Measurements from ENCODE around the gene PSMB10. TPM values are rescaled to one million over a fixed set of nuclear protein-coding genes. Genes with fewer than 3 reads are reported as not detected.

The PSMB10 gene
- total and polyA plus RNA-seq, 2 of the 8 experiments (the other 6 are each of a cell fraction or from before 2014, with no cell fraction given) = 32.1 to 61.9 TPM

- Histone ChIP-seq H2AFZ (ENCODE audit: low read length) (no peak overlapping the region), H3K23me2 (ENCODE audit: low read depth, low read length) (no peaks in the 10 kb centered on the region), H3K27ac (ENCODE audit: low read depth, low read length) (no peak overlapping the region), H3K9ac (replicated peaks in 1 of 4; ENCODE audit: extremely low read depth in 1 of 4, low read depth in 3 of 4, low read length in 3 of 4) (no peak overlapping the region), H2BK20ac (ENCODE audit: low read length) (no peak overlapping the region), H3K4me1 (replicated peaks in 1 of 4; ENCODE audit: control insufficient read depth in 3 of 4, insufficient read depth in 4 of 4, low read length in 3 of 4) (peaks cover 0 to 8% (median 4%) of the 10 kb centered on the region in 4 experiments; a peak in 5 of 7 replicates), H2BK15ac (ENCODE audit: low read length) (no peak overlapping the region), H2BK5ac (ENCODE audit: low read depth, low read length) (no peak overlapping the region), H3K14ac (ENCODE audit: insufficient read length) (no peak overlapping the region), H3K23ac (ENCODE audit: insufficient read length) (no peak overlapping the region), H2BK120ac (replicated peaks; ENCODE audit: low read depth, low read length) (no peak overlapping the region), H3K79me1 (ENCODE audit: low read depth, low read length) (peaks cover 1% of the 10 kb centered on the region), H4K8ac (ENCODE audit: extremely low read depth, insufficient read depth, low read length) (no peak overlapping the region), H3K4me2 (ENCODE audit: insufficient read depth in 1 of 2, low read depth in 2 of 2, low read length in 2 of 2) (no peak overlapping the region), H3K56ac (replicated peaks; ENCODE audit: insufficient read length, low read depth, low read length) (no peak overlapping the region), H2BK12ac (ENCODE audit: low read depth, low read length) (no peak overlapping the region), H4K91ac (replicated peaks; ENCODE audit: insufficient read length, low read length) (no peak overlapping the region), H3K4me3 (ENCODE audit: extremely low read depth in 1 of 4, insufficient read depth in 2 of 4, low read depth in 3 of 4, low read length in 4 of 4) (no peak overlapping the region), H3K18ac (ENCODE audit: extremely low read depth, low read length) (no peak overlapping the region), H2AK5ac (ENCODE audit: low read depth, low read length) (no peak overlapping the region), H3K9me3 (ENCODE audit: insufficient read depth in 2 of 2, low read depth in 1 of 2, low read length in 1 of 2) (no peaks in the 10 kb centered on the region), H4K20me1 (replicated peaks in 1 of 2; ENCODE audit: control insufficient read depth in 1 of 2, insufficient read depth in 2 of 2, low read length in 2 of 2) (peaks cover 11 to 17% of the 10 kb centered on the region in 2 experiments), H3K79me2 (ENCODE audit: control insufficient read depth in 1 of 2, insufficient read depth in 2 of 2, low read length in 2 of 2) (no peaks in the 10 kb centered on the region; a peak in 1 of 4 replicates), H3K4ac (replicated peaks; ENCODE audit: insufficient read length, low read depth, low read length) (no peak overlapping the region), H3K27me3 (replicated peaks in 1 of 4; ENCODE audit: control insufficient read depth in 3 of 4, extremely low read depth in 1 of 4, insufficient read depth in 3 of 4, low read length in 3 of 4) (no peaks in the 10 kb centered on the region), H3K36me3 (ENCODE audit: control insufficient read depth in 2 of 4, insufficient read depth in 4 of 4, low read length in 3 of 4) (no peaks in the 10 kb centered on the region), H4K5ac (ENCODE audit: insufficient read length, low read depth, low read length) (no peak overlapping the region)
- no peak for TF ChIP-seq TEAD4 (IDR thresholded peaks at IDR 0.05; ENCODE audit: low read depth, low read length)
- TF ChIP-seq KDM5A (IDR thresholded peaks at IDR 0.05; ENCODE audit: low read length) = no peak
- no peak for TF ChIP-seq PHF8 (conservative IDR thresholded peaks at IDR 0.05; ENCODE audit: low read depth, low read length)
- no peak for TF ChIP-seq NANOG (IDR thresholded peaks at IDR 0.05; ENCODE audit: insufficient read depth, low read depth, low read length, poor library complexity, severe bottlenecking)
- no peak for TF ChIP-seq EGR1 (IDR thresholded peaks at IDR 0.05; ENCODE audit: borderline replicate concordance, low read depth, low read length)
- no peak for TF ChIP-seq JUND (IDR thresholded peaks at IDR 0.05; ENCODE audit: low read length)
- no peak for TF ChIP-seq SRF (IDR thresholded peaks at IDR 0.05; ENCODE audit: low read depth, low read length)
- no peak for TF ChIP-seq CBX8 (IDR thresholded peaks at IDR 0.05; ENCODE audit: borderline replicate concordance, low read depth, low read length)
- no peak for TF ChIP-seq MAX (IDR thresholded peaks at IDR 0.05)
- TF ChIP-seq RXRA (IDR thresholded peaks at IDR 0.05; ENCODE audit: insufficient read depth, low read depth, low read length) = no peak
- no peak for TF ChIP-seq CHD2 (IDR thresholded peaks at IDR 0.05; ENCODE audit: low read length)
- no peak for TF ChIP-seq SIRT6 (IDR thresholded peaks at IDR 0.05; ENCODE audit: low read length)
- TF ChIP-seq RBBP5 (IDR thresholded peaks at IDR 0.05; ENCODE audit: borderline replicate concordance, low read depth, low read length) = no peak
- TF ChIP-seq POU5F1 (IDR thresholded peaks at IDR 0.05; ENCODE audit: low read depth, low read length) = no peak
- no peak for TF ChIP-seq BACH1 (IDR thresholded peaks at IDR 0.05; ENCODE audit: low read length)
- 89% methylated on average over 5 of the region's 5 CpGs; no CpG with 5 or more reads in 1 of the 2 experiments for WGBS, 2 experiments (ENCODE audit: extremely low coverage in 1 of 2, insufficient coverage in 1 of 2, insufficient read length in 1 of 2, insufficient replicate concordance in 2 of 2, low coverage in 1 of 2, low lambda C conversion rate in 2 of 2, missing lambda C conversion rate in 1 of 2)
- DNase-seq (ENCODE audit: low read depth in 1 of 2, low spot score in 2 of 2) (no peak), FAIRE-seq (no peak)
- POLR2A ChIA-PET (ENCODE audit: partially characterized antibody) = interaction anchor here (0.8 to 2.0 kb wide), 4 partner anchors 13 to 43 kb away, joined by 3 to 9 read pairs (median 4); partner anchors contain the start of gene NRN1L
- CTCF ChIA-PET (ENCODE audit: partially characterized antibody) = interaction anchor here (0.6 to 27.1 kb wide), 8 partner anchors 11 to 169 kb away, joined by 3 to 623 read pairs (median 8); partner anchors contain the start of genes CTRL, EDC4, NRN1L and PSKH1
Measured at GRCh38 chr16:67922221-67922620, 14.4 kb downstream of the PSMB10 start.

All from H1 (cell line).